GM11168 (cell line): ENCODE measurements around the gene CORIN.

Experiments
- in situ Hi-C: fragments of 300-500 bp; cut with MboI; formaldehyde crosslinking; loops from one replicate; pipeline ENCODE4 v1.12.0; 2022; ENCODE audit warnings: low sequenced_read_pairs; ENCODE audit not compliant: unreplicated experiment

The CORIN gene

DNA sequence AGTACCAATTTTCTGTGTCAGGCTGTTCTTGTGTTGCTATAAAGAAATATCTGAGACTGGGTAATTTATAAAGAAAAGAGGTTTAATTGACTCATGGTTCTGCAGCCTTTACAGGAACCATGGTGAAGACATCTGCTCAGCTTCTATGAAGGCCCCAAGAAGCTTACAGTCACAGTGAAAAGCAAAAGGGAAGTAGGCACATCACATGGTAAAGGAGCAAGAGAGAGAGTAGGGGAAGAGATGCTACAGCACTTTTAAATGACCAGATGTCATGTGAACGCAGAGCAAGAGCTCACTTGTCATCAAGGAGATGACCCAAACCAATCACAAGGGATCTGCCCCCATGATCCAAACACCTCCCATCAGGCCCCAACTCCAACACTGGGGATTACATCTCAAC is 178.5 kb downstream of the CORIN start:
- in situ Hi-C loops: no loop called here

- in situ Hi-C loops: no loop called here
These were observed 182.7 kb downstream of the CORIN start for GRCh38 chr4:47654972-47655693.

DNA sequence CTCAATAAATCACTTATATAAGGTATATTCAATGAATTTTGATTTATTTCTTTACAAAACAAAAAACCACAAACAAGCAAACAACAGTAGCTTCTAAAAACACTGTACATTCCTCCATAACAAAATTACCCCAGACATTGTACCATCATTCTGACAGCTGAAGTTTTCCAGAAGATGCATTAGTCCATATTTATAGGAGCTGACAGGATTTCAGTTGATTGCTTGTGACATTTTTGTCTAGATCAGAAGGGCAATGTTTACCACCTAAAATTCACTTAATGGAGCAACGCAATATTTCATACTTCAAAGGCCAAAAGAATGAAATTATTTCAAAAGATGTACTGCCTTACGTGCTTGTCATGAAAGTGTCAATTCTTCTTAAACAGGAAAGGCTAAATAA is 185.8 kb downstream of the CORIN start:
- in situ Hi-C loops: no loop called here

- in situ Hi-C loops: no loop called here
These were observed 186.6 kb downstream of the CORIN start for GRCh38 chr4:47651231-47651630.

- in situ Hi-C loops: no loop called here
These were observed 187.2 kb downstream of the CORIN start for GRCh38 chr4:47650584-47651130.

DNA sequence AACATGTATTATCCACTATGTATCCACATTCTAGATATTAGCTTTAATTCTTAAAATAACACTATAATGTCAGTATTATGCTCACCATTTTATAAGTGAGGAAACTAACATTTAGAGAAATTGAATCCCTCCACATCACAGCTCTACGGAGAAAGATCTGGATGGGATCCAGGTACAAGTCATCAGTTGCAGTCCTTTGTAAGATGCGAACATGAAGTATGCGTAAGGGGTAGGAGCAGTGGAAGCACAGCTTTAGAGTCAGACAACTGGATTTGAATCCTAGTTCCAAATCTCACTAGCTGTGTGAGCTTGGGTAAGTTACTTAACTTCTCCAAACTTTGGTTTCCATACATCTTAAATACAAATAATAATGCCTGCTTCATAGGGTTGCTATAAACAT is 190.3 kb downstream of the CORIN start:
- in situ Hi-C loops: no loop called here

GRCh38 chr4:47647029-47647428 is 190.8 kb downstream of the CORIN start:
- in situ Hi-C loops: no loop called here

DNA sequence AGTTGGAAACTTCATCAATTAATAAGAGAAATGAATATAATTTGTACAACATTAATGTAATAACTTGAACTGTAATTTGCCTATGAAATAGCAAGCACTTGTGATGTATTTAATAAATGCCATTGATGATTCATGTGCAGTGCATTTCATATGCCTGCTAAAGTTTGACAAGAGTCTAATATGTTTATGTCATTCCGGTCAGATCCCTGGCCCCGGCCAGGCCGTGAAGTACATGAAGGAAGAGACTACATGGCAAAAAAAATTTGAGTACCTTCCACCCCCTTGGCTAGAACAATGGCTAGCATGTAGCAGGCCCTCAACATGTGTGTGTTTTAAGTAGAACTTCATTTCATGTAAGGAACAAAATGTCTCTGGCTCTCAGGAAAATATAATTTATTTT is 191.5 kb downstream of the CORIN start:
- in situ Hi-C loops: no loop called here

- in situ Hi-C loops: no loop called here
These were observed 194.0 kb downstream of the CORIN start for GRCh38 chr4:47643845-47644244.

GRCh38 chr4:47642985-47643760 is 194.7 kb downstream of the CORIN start:
- in situ Hi-C loops: no loop called here

GRCh38 chr4:47642191-47642830 is 195.6 kb downstream of the CORIN start:
- in situ Hi-C loops: no loop called here

DNA sequence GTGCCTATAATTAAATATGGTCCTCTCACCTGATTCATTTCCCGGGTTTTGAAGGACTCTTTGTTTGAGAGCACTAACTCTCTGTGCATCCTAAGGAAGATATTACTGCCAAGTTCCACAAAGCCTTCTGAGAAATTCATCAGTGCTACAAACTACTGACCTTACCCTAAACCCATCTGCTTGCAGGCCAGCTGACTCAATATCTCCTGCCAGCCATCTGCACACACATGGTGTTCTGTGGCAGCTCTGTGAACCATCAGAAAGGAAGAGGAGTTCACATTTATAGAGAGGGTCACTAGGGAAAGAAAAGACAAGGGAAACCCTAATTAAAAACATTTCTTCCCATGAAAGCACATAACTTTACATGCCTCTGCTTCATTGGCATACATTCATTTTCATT is 196.1 kb downstream of the CORIN start:
- in situ Hi-C loops: no loop called here

GRCh38 chr4:47640911-47641310 is 197.0 kb downstream of the CORIN start:
- in situ Hi-C loops: no loop called here

- in situ Hi-C loops: no loop called here
These were observed 198.3 kb downstream of the CORIN start for GRCh38 chr4:47639531-47639930.

- in situ Hi-C loops: no loop called here
These were observed 206.7 kb downstream of the CORIN start for GRCh38 chr4:47631161-47631560.

- in situ Hi-C loops: no loop called here
These were observed 213.8 kb downstream of the CORIN start for GRCh38 chr4:47624031-47624441.

GRCh38 chr4:47621181-47621580 is 216.7 kb downstream of the CORIN start:
- in situ Hi-C loops: no loop called here

- in situ Hi-C loops: no loop called here
These were observed 218.2 kb downstream of the CORIN start for GRCh38 chr4:47619691-47620090.

DNA sequence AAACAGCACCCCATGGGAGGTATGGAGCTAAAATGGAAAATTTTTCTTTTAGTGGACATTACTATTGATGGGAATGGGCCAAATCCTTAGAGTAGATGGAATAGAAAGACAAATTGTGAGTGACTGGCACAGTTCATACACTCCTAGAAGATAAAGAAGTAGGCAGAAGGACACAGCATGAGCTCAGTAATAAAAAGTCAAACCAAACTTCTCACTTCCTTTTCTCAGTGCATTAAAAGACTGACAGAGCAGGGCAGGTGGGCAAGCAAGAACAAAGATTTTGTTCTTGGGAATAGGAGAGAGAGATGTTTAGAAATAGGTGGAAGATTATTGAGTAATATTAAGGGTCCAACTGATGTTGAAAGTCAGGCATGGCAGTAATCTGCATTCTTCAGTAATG is 220.3 kb downstream of the CORIN start:
- in situ Hi-C loops: no loop called here

DNA sequence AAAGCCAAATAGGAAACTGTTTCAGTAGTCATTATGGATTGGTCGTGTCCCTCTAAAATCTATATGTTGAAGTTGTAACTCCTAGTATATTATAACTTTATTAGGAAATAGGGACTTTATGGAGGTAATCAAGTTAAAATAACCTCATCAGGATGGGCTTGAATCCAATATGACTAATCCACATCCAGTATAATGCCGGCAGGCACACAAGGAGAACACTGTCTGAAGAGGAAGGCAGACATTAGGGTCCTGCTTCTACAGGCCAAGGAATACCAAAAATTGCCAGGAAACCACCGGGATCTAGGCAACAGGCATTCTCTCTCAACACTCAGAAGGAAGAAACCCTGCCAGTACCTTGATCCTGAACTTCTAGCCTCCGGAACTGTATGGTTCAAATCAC is 222.5 kb downstream of the CORIN start:
- in situ Hi-C loops: no loop called here
